ENCODE data around the gene SLC6A18. TPM values are rescaled to one million over a fixed set of nuclear protein-coding genes. Genes with fewer than 3 reads are reported as not detected.
"Not testable (repeated sequence)": the region's sequence is repeated elsewhere in the genome, so short reads cannot be mapped to it uniquely, and the experiment has no call there.

Gene SLC6A18
- total RNA-seq, 1 donor from 2014 or later, result not detected

- ATAC-seq (ENCODE audit: poor library complexity) (no peak), DNase-seq (no peak)
- intact Hi-C loops (cut with DNase I), result no loop called here
Observed at GRCh38 chr5:1223278-1223670, 1.9 kb upstream of the SLC6A18 start.

GRCh38 chr5:1224631-1225030 is 550 bp upstream of the SLC6A18 start:
- ATAC-seq (ENCODE audit: poor library complexity) (no peak), DNase-seq (no peak)
- intact Hi-C loops (cut with DNase I), result no loop called here

DNA sequence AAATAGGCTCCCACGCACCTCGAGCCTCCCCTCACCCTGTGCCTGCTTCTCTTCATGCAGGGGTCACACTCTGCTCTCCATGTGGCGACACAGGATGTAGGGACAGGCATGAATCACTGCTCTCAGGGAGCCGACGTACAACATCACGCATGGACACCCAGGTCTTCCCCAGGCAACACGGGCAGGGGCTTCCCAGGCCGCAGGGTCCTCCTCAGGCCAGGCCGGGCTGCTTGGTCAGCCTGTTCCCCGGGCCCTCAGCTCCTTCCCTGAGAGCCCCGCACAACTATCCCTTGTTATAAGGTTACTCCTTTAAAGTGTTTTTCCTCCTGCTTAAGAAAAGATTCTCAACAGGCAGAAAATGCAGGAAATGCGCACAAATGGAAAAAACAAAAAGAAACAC is 1.1 kb downstream of the SLC6A18 start:
- no peak for DNase-seq
- ATAC-seq (ENCODE audit: poor library complexity), result no peak
- intact Hi-C loops (cut with DNase I), result no loop called here

GRCh38 chr5:1226839-1227581 is 1.8 kb downstream of the SLC6A18 start:
- intact Hi-C loops (cut with DNase I), result no loop called here
- DNase-seq, result no peak
- ATAC-seq (ENCODE audit: poor library complexity), result no peak

- intact Hi-C loops (cut with DNase I), result no loop called here
- DNase-seq, result no peak
- no peak for ATAC-seq (ENCODE audit: poor library complexity)
Observed at GRCh38 chr5:1227667-1228066, 2.5 kb downstream of the SLC6A18 start.

- intact Hi-C loops (cut with DNase I), result no loop called here
- no peak for ATAC-seq (ENCODE audit: poor library complexity)
- DNase-seq, result no peak
Observed at GRCh38 chr5:1228120-1228519, 2.9 kb downstream of the SLC6A18 start.

GRCh38 chr5:1229023-1229422 is 3.8 kb downstream of the SLC6A18 start:
- DNase-seq; ATAC-seq (ENCODE audit: poor library complexity); intact Hi-C loops (cut with DNase I): not testable (repeated sequence)

DNA sequence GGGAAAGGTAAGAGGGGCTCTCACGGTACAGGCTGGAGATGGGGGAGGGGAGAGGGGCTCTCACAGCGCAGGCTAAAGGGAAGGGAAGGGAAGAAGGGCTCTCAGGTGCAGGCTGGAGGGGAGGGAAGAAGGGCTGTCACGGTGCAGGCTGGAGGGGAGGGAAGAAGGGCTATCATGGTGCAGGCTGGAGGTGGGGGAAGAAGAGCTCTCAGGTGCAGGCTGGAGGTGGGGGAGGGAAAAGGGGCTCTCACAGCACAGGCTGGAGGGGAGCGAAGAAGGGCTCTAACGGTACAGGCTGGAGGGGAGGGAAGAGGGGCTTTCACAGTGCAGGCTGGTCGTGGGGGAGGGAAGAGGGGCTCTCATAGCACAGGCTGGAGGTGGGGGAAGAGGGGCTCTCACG is 4.6 kb downstream of the SLC6A18 start:
- intact Hi-C loops (cut with DNase I), result no loop called here
- ATAC-seq (ENCODE audit: poor library complexity), result no peak
- no peak for DNase-seq

- ATAC-seq (ENCODE audit: poor library complexity), result no peak
- DNase-seq, result no peak
- intact Hi-C loops (cut with DNase I), result no loop called here
Observed at GRCh38 chr5:1230551-1230950, 5.4 kb downstream of the SLC6A18 start.

DNA sequence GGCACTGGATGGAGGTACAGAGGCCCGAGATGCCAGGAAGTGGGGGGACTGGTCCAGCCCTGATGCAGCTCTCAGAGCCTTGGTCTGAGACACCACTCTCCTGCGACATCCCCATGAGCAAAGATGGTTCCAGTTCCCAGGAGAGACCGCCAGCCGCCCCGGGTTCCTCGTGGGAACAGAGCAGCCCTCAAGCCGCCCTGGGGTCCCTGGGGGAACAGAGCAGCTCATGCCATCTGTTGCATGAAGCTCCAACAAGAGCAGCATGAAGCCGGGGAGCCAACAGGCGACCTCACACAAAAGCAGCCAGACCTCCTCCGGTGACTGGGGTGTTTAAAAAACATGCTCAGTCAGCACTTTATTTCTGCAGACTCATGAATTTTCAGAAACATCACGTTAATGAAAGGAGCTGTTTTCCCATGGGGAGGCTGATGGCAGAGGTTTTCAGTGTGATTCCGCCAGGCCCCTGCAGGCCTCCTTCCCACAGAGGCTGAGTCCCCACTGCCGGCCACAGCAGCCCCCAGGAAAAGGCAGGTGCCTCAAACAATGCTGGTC is 6.2 kb downstream of the SLC6A18 start:
- ATAC-seq (ENCODE audit: poor library complexity) (no peak), DNase-seq (no peak)
- intact Hi-C loops (cut with DNase I), result no loop called here

DNA sequence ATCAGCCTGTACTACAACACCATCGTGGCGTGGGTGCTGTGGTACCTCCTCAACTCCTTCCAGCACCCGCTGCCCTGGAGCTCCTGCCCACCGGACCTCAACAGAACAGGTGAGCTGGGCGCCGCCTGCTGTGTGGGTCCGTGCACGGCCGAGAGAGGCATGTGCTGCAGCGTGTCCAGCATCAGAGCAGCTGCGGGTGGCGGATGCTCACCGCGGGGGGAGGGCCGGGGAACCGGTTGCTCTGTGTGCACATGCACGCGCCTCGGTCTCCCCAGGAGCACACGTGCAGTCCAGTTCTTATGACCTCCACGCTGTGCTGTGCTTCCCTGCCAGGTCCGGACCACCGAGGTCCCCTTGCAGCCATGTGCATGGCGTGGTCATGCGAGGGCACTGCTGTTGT is 7.6 kb downstream of the SLC6A18 start:
- DNase-seq, result no peak
- intact Hi-C loops (cut with DNase I), result no loop called here
- ATAC-seq (ENCODE audit: poor library complexity), result no peak

DNA sequence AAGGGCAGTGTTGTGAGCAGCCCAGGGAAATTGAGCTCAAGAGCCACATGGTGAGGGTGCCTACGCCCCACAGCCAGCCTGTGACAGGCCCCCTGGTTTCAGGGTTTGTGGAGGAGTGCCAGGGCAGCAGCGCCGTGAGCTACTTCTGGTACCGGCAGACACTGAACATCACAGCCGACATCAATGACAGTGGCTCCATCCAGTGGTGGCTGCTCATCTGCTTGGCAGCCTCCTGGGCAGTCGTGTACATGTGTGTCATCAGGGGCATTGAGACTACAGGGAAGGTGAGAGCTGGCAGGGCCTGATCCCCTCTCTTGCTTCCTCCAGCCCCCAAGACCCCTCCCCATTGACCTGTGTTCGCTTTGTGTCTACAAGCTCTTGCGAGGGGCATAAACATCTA is 10.2 kb downstream of the SLC6A18 start:
- intact Hi-C loops (cut with DNase I), result no loop called here
- ATAC-seq (ENCODE audit: poor library complexity) (no peak), DNase-seq (no peak)

DNA sequence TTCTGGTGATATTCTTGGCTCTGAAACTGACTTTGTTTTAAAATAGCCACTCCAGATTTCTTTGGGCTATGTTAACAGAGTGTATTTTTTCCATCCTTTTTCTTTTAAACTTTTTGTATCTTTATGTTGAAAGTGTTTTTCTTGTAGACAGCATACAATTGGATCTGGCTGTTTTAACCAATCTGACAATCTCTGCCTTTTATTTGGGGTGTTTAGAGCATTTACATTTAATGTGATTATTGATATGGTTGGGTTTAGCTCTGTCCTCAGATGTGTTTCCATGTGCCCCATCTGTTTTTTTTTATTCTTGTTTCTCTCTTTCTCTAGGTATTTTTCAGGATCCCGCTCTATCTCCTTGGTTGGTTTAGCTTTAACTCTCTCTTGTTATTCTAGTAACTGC is 10.7 kb downstream of the SLC6A18 start:
- ATAC-seq (ENCODE audit: poor library complexity), result no peak
- intact Hi-C loops (cut with DNase I), result no loop called here
- no peak for DNase-seq

- no peak for DNase-seq
- ATAC-seq (ENCODE audit: poor library complexity), result peak; percentile 49
- intact Hi-C loops (cut with DNase I), result no loop called here
Observed at GRCh38 chr5:1239505-1240251, 14.5 kb downstream of the SLC6A18 start.

- DNase-seq (no peak), ATAC-seq (ENCODE audit: poor library complexity) (no peak)
- intact Hi-C loops (cut with DNase I), result no loop called here
Observed at GRCh38 chr5:1240496-1241260, 15.5 kb downstream of the SLC6A18 start.

GRCh38 chr5:1241509-1242080 is 16.4 kb downstream of the SLC6A18 start:
- ATAC-seq (ENCODE audit: poor library complexity) (no peak), DNase-seq (no peak)
- intact Hi-C loops (cut with DNase I), result no loop called here

DNA sequence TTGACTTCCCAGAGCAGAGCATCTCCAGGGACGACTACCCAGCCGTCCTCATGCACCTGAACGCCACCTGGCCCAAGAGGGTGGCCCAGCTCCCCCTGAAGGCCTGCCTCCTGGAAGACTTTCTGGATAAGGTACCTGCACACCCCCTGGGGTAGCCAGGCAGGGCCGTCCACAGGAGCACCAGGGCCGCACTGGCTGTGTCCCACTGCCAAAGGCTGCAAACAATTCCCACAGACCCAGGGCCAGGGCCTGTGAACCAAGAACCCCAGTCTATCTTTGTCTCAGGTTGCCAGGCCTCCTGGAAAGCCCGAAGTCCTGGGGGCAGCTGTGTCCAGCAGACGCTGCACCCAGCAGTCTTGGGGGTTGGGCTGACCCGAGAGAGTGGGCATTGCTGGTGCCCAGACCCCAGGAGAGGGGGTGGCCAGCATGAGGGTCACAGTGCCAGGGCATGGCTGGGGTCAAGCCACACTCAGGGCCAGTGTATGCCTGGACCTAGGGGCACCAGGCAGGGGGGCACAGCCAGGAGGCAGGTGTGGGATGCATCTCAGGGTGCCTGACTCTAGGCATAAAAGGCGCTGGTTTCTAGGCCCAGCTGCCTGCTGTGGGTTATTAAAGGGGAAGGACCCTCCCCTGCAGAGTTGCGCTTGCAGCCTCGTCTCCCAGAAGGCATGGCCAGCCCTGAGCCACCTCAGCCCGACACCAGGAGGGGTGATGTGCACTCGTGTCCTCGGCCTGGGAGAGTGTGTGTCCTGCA is 17.7 kb downstream of the SLC6A18 start:
- ATAC-seq (ENCODE audit: poor library complexity) (no peak), DNase-seq (no peak)
- intact Hi-C loops (cut with DNase I), result no loop called here

- no peak for DNase-seq
- ATAC-seq (ENCODE audit: poor library complexity), result no peak
- intact Hi-C loops (cut with DNase I), result no loop called here
Observed at GRCh38 chr5:1243487-1244130, 18.4 kb downstream of the SLC6A18 start.

All from Right ventricle myocardium superior (tissue), 1 donor.